Neutrophil (primary cell): ENCODE data around the gene FAM184A.

Experiments used
- H3K27ac ChIP-seq: fragments of 200-600 bp; sonication (generic); 2 replicates; pipeline ENCODE4 v1.5.1; 2016; ENCODE audit warnings: mild to moderate bottlenecking, moderate library complexity
- H3K27me3 ChIP-seq: fragments of 200-600 bp; sonication (generic); 2 replicates; pipeline ENCODE4 v1.6.0; 2016; ENCODE audit warnings: mild to moderate bottlenecking
- H3K36me3 ChIP-seq: fragments of 200-600 bp; sonication (generic); 2 replicates; pipeline ENCODE4 v1.5.1; 2017
- H3K4me1 ChIP-seq, 2 experiments: fragments of 200-600 bp in 1 of 2; sonication (generic) in 1 of 2; 1 replicate in 1 of 2; 2 replicates in 1 of 2; pipeline versions ENCODE4 v1.5.1 to v1.6.1; 2013 to 2016; ENCODE audit warnings: low read depth in 1 of 2, low read length in 1 of 2, mild to moderate bottlenecking in 1 of 2, moderate library complexity in 1 of 2; ENCODE audit not compliant: control insufficient read depth in 1 of 2, insufficient read depth in 1 of 2
- H3K4me3 ChIP-seq, 2 experiments: fragments of 200-600 bp in 1 of 2; sonication (generic) in 1 of 2; 1 replicate in 1 of 2; 2 replicates in 1 of 2; pipeline ENCODE4 v1.5.1; 2013 to 2016; ENCODE audit warnings: low read depth in 1 of 2, low read length in 1 of 2, mild to moderate bottlenecking in 1 of 2, moderate library complexity in 1 of 2
- H3K9me3 ChIP-seq: fragments of 200-600 bp; sonication (generic); 2 replicates; pipeline ENCODE4 v1.5.1; 2016
- TF ChIP-seq, protein P1 (sequence below): fragments of 200-600 bp; sonication (generic); IDR thresholded peaks from 2 replicates; pipeline ENCODE4 v1.5.1; 2016; ENCODE audit warnings: antibody characterized with exemption

FAM184A gene

DNA sequence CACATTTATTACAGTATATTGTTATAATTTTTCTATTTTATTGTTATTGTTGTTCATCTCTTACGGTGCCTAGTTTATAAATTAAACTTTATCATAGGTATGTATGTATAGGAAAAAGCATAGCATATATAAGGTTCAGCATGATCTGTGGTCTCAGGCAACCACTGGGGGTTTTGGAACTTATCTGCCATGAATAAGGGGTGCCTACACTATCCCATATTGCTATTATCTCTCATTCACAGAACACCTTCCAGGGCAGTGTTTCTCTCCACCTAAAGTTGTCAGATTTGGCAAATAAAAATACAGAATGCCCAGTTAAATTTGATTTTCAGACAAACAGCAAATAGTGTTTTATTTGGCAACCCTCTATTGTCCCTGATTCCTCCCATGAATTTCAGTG is 35.5 kb upstream of the FAM184A start:
- Histone ChIP-seq H3K27ac (no peak overlapping the region), H3K9me3 (no peaks in the 10 kb centered on the region), H3K4me1 (peaks cover 8 to 10% of the 10 kb centered on the region in 2 experiments), H3K4me3 (no peak overlapping the region), H3K36me3 (no peaks in the 10 kb centered on the region), H3K27me3 (no peaks in the 10 kb centered on the region)
- TF ChIP-seq, protein P1, sequence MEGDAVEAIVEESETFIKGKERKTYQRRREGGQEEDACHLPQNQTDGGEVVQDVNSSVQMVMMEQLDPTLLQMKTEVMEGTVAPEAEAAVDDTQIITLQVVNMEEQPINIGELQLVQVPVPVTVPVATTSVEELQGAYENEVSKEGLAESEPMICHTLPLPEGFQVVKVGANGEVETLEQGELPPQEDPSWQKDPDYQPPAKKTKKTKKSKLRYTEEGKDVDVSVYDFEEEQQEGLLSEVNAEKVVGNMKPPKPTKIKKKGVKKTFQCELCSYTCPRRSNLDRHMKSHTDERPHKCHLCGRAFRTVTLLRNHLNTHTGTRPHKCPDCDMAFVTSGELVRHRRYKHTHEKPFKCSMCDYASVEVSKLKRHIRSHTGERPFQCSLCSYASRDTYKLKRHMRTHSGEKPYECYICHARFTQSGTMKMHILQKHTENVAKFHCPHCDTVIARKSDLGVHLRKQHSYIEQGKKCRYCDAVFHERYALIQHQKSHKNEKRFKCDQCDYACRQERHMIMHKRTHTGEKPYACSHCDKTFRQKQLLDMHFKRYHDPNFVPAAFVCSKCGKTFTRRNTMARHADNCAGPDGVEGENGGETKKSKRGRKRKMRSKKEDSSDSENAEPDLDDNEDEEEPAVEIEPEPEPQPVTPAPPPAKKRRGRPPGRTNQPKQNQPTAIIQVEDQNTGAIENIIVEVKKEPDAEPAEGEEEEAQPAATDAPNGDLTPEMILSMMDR, result no peak

DNA sequence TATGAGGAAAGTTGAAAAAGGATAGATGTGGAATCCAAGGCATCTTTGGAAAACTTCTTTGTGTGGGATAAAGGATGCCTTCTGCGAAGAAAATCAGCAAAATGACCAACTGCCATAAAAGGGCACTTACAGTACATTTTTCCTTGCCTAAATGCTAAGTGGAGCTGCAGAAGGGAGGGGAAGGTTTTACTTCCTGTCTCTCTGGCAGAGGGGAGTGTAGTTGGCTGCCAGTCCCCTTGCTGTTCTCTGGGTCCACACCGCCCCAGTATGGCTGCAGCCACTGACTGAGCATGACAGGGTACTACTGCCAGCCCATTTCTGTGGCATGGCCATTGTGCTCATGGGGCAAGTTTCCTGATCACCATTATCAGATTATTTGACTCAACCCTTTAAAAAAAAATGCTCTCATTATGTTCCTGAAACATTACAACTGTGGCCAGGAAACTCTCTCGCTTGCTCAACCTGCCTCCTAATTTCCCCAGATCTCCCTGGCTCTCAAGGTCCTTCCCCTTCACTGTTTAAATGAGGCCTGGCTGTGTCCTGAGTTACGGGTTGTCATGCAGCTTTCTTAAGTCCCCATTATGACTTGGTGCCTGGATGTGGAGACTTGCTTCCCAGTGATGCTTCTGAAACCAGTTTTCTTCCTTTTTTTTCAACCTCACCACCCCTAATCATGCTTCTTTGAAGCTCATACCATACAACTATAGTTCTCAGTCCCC is 34.5 kb upstream of the FAM184A start:
- H3K9me3 ChIP-seq, result no peaks in the 10 kb centered on the region
- TF ChIP-seq, protein P1, result no peak
- H3K4me1 ChIP-seq, result peaks cover 8 to 10% of the 10 kb centered on the region in 2 experiments
- no peaks in the 10 kb centered on the region for H3K27me3 ChIP-seq
- no peak overlapping the region for H3K4me3 ChIP-seq
- no peak overlapping the region for H3K27ac ChIP-seq
- no peaks in the 10 kb centered on the region for H3K36me3 ChIP-seq

DNA sequence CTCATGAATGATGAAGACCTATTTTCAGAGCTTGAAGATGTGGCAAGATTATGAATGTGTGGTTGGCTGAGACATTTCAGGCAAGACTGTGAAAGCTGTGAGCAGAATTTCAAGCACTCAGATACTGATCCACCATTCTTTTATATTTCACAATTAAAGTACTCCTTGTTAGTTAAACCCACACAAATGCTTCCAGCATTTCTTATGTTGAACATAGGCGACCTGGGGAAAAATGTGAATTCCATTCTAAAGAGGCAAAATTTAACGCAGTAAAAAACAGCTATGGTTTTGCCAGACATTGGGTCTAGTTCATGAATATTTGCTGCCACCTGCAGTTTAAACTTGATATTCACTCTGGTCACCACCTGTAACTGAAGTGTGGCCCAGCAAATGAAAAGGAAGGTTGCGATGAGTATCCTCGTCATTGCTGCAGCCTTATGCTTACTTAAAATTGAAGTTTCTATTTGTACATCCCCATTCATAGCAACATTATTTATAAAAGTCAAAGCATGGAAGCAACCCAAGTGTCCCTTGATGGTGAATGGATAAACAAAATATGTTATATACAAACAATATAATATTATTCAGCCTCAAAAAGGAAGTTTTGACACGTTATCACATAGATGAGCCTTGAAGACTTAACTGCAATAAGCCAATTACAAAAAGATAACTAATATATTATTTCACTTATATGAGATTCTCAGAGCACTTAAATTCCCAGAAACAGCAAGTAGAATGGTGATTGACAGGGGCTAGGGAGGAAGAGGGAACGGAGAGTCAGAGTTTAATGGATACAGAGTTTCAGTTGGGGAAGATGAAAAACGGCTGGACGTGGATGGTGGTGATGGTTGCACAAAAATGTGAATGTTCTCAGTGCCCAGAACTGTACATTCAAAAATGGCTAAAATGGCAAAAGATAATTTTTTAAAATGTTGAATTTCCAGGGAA is 32.4 kb upstream of the FAM184A start:
- TF ChIP-seq, protein P1, result no peak

DNA sequence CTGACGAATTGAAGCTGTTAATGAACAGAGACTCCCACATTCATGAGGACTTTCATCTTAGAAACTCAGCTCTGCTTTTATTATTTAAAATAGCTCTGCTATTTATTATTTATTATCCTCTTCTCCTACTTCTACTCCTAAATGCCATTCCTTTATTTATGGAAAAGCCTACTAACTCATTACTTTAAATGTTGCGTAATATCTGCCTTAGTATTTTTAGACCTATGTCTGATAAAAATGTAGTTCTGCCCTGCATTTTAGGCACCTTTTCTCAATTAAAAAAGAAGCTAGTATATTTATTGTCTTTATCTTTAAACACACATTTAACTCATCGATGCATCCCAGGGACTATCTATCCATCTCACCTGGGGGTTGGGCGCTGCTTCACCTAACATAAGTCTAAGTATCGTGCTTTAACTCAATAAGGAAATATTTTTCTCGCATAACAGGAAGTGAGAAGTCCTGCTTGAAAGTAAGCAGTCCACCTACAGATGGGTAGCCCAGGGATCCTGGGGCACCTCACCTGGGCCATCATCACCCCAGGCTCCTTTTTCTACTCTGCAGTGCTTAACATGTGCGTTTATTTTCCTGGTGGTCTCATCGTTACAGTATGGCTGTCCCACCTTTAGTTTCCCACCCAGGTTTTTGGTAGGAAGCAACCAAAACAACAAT is 31.3 kb upstream of the FAM184A start:
- TF ChIP-seq, protein P1, result no peak
- Histone ChIP-seq H3K4me1 (peaks cover 8 to 10% of the 10 kb centered on the region in 2 experiments), H3K36me3 (no peaks in the 10 kb centered on the region), H3K4me3 (no peak overlapping the region), H3K27ac (no peak overlapping the region), H3K27me3 (no peaks in the 10 kb centered on the region), H3K9me3 (no peaks in the 10 kb centered on the region)

More for the DNA sequence above, 32.4 kb upstream of the FAM184A start:
- Histone ChIP-seq H3K9me3 (no peaks in the 10 kb centered on the region), H3K27me3 (no peaks in the 10 kb centered on the region), H3K4me1 (peaks cover 8 to 10% of the 10 kb centered on the region in 2 experiments), H3K36me3 (no peaks in the 10 kb centered on the region), H3K27ac (no peak overlapping the region), H3K4me3 (no peak overlapping the region)

DNA sequence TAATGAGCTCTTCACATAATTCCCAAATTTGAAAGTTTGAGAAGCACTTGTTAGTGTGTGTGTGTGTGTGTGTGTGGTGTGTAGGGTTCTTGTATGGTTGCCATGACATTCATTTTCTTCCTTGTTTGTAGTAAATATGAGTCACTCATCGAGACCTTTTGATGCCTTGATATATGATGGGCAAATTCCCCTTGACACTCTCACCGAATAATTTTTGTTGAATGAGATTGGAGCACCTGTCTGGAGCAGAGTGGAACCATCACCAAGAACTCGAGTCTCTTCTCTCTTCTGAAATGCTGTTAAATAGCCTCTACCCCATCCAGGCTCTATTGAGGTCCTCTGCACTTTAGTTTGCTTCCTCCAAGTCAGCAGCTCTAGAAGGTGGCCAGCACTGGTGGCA is 29.6 kb upstream of the FAM184A start:
- H3K9me3 ChIP-seq, result no peaks in the 10 kb centered on the region
- no peaks in the 10 kb centered on the region for H3K36me3 ChIP-seq
- H3K4me3 ChIP-seq, result no peak overlapping the region
- H3K4me1 ChIP-seq, result peaks cover 5% of the 10 kb centered on the region in 2 experiments
- no peak overlapping the region for H3K27ac ChIP-seq
- no peaks in the 10 kb centered on the region for H3K27me3 ChIP-seq
- TF ChIP-seq, protein P1, result no peak
